GM18502 (cell line): ENCODE data around the gene SCYGR8.

ENCODE experiments used
- ATAC-seq: cut with Tn5 transposase; IDR thresholded peaks from one replicate; pipeline ENCODE4 v1.9.1; 2021; ENCODE audit warnings: mild to moderate bottlenecking; ENCODE audit not compliant: unreplicated experiment, poor library complexity

The SCYGR8 gene

DNA sequence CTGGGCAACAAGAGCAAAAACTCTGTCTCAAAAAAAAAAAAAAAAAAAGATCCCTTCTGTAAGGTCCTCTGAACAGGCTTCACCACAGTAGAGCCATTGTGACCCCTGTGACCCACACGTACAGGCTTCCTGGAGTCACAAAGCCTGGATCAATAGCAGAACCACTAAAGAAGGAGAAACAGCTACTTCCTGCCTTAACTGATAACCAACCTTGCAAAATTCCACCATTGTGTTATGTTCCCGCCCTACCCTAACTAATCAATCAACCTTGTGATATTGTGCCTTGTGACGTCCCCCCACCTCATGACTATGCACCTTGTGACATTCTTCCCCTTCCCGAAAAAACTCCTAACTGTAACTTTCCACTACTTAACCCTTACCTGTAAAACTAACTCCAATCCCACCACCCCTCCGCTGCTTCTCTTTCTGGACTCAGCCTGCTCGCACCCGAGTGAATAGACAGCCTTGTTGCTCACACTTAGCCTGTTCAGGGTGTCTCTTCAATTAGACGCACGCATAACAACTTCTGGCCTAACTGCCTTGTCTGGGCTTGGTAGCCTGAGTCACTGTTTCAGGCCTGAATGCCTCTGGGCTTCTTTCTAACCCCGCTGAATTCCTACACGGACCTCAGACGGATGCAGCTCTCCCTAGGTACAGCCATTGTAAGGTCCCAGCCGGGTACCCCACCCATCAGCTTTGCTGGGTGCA lies 13.9 kb downstream of the SCYGR8 start:
- ATAC-seq = no peak

DNA sequence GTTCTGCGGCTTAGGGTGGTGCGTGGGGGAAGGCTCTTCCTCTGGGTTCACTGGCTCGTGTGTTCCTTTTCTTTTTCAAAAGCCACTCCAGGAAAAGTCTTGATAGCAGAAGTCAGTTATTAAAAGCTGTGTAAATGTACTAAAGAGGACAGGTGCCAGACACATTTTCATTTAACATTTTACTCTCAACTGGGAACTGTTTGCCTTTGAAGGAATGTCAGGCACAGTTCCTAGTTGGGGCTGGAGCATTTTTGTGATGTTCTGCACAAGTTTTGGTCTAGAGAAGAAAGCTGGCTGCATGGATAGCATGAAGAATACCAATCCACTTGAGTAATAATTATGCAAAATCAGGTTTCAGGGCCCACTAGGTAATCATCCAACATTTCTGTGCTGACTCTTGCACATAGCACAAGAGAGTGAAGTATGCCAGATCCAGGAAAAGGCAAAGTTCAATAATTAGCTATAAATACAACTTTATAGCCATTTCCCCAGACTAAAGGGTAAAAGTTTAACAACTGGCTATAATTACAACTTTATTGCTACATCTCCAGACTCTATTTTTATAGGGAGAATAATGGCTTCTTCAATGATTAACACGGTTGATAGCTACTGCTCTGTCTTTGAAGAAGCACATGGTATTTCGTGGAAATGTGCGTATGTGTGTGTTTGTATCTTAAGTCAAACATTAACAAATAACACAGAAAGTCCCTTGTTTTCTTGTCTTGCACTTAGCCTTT lies 16.2 kb downstream of the SCYGR8 start:
- ATAC-seq = no peak

DNA sequence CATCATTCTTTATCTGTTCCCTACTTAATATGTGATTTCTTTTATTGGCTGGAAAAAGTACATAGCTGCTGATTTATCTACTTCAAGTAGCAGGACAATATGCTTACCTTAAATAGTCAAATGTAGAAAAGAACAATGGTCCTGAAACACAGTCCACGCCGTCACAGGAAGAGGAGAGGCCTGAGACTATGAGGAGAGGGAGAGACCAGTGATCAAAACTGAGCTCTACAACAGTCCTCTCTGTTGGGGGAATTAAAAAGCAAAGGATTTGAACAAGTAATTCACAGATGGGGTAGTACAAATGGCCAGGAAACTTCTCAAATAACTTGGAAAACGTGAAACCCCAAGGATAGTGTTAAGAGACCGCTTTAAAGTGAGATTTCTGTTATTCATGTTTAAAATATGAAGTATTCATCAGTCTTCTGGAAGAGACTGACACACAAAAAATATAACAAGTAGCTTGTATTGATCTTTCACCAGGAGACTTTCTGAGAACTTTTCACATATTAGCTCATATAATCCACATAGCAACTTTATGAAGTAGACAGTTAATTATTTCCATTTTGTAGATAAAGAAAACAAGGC lies 20.2 kb downstream of the SCYGR8 start:
- ATAC-seq = peak; percentile 18

DNA sequence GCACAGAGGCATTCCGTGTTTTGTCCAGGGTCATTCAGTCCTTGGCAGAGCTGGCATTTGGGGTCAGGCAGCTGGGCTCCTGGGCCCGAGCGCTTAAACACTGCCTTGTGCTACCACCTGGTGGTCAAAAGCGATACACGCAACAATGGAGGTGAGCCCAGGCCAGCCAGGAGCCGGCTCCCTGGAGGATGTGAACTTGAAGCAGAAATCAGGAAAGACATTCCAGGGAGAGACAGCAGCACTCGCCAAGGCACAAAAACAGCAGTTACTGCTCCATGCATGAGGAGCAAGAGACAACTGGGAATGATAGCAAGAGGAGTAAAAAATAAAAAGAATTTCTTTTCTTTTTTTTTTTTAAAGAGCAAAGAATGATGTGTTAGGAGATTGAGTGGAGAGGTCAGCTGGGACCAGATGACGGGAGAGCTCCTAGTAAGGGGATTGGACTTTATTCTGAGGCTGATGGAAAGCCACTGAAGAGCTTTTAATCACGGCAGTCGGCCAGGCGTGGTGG lies 20.7 kb downstream of the SCYGR8 start:
- peak; percentile 99 for ATAC-seq

DNA sequence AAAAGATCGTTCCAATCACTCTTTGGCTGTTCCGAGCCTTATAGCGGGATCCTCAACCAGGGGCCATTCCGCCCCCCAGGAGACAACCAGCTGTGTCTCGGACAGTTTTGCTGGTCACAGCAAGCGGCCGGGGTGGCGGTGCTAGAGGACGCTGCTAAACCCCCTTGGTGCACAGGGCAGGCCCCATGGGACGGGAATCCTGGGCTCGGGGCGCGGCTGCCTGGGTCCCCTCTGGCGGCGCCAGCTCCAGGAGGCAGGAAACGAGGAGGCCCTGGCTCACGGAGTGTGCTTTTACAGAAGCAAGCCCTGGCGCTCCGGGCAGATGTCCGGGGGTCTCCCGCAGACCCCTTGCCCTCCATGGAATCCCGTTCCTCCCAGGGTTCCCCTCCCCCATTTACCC lies 22.1 kb downstream of the SCYGR8 start:
- ATAC-seq = no peak

GRCh38 chr2:227772197-227772661 lies 26.5 kb downstream of the SCYGR8 start:
- no peak for ATAC-seq

- no peak for ATAC-seq
Observed at GRCh38 chr2:227772932-227773331, 27.2 kb downstream of the SCYGR8 start.

- peak; percentile 67 for ATAC-seq
Observed at GRCh38 chr2:227774011-227774624, 28.4 kb downstream of the SCYGR8 start.

GRCh38 chr2:227774895-227775842 lies 29.5 kb downstream of the SCYGR8 start:
- ATAC-seq = no peak

DNA sequence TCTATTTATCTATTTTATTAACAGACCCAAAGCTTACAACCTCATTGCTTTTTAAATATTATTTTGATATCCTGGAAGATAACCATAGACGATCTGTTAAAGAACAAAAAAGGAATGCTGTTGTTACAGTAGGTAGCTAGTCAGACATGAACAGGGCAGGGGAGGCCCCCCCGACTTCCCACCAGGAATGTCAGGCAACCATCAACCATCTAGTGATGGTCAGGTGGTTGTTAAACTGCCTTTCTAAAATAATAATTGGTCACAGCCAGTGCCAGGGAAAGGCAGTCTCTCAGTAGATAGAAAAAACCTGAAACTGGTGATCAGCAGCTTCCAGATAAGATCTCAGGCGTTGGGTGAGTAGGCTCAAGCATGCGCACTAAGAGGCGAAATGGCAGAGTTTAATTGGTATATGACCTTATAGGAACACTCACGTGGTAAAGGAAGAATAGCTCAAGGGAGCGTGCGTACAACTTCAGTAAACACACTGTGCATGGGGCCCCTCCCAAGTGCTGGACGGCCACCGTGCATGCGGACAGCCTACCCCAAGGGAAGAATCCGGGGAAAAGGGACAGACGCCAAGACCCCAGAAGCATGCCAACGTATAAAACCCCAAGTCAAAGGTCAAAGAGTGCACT lies 35.4 kb downstream of the SCYGR8 start:
- no peak for ATAC-seq

DNA sequence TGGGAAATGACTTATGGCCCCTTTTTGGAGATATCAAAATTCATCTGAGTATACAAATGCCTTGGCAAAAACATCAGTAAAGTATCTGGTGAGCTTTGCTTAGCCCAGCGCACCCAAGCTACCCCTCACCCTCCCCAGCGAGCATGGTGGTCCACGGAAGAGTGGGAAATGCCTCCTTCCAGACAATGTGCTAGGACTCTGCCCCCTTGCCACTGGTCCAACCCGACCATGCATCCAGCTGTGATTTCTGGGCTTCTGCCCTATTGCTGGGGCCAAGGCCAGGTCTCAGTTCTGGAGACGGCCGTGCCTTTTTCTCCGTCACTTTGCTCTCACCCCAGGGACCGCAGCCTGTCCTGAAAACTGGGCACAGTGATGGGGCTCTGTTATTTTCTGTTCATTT lies 36.1 kb downstream of the SCYGR8 start:
- ATAC-seq = no peak

DNA sequence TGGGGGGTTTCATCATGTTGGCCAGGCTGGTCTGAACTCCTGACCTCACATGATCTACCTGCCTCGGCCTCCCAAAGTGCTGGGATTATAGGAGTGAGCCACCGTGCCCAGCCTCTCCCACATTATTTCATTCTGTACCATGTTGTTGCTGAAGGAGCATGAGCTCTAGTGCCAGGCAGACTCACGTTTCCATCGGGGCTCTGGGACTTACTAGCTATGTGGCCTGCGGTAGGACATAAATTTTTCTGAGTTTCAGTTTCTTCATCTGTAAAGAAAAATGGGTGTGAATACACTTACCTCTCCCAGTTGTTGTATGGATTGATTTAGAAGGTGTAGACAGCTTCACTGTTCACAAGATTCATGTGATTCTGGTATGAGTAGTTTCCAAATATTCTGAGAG lies 37.1 kb downstream of the SCYGR8 start:
- peak; percentile 45 for ATAC-seq

DNA sequence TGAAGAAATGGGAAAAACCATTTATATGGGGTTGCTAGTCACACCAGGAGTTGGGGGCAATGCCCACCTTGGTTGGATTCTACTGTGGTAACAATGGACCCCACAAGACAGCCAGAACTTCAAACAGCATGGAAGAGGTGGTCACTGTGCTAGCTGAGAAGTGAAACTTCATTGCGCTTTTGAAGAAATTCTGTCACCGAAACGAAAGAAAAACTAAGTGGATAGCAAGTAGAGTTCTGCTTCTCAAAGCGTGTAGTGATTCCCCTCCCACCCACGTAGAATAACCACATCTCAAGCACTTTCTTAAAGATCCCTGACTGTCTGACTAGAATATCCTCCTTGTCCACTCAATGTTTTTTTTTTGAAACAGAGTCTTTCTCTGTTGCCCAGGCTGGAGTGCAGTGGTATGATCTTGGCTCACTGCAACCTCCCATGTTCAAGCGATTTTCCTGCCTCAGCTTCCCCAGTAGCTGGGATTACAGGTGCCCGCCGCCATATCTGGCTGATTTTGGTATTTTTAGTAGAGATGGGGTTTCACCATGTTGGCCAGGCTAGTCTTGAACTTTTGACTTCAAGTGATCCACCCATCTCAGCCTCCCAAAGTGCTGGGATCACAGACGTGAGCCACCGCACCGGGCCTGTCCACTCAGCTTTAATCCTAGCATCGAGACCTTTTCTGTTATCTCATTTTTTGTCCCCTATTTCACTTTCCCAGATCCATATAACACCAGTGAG lies 37.9 kb downstream of the SCYGR8 start:
- ATAC-seq = peak; percentile 98

GRCh38 chr2:227785293-227785692 lies 39.6 kb downstream of the SCYGR8 start:
- ATAC-seq = no peak

DNA sequence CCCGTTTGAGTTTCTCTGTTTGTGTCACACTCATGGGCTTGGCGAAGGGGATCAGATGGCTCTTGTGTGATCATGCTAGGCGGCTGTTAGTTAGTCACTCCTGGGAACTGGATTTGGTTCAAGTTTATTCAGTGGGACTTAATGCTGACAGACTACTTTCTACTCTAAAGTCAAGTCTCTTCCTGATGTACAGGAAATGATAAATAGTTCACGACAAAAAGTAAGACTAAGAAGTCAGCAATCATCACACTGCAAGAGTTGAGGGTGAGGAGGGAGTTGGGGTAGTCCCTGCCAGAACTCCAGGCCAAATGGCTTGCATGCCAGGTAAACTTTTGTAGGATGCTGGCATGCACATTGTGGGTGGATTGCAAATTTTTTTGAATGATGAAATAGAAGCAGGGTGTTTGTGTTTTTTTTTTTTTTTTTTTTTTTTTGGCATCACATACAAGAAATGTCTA lies 42.9 kb downstream of the SCYGR8 start:
- ATAC-seq = no peak

DNA sequence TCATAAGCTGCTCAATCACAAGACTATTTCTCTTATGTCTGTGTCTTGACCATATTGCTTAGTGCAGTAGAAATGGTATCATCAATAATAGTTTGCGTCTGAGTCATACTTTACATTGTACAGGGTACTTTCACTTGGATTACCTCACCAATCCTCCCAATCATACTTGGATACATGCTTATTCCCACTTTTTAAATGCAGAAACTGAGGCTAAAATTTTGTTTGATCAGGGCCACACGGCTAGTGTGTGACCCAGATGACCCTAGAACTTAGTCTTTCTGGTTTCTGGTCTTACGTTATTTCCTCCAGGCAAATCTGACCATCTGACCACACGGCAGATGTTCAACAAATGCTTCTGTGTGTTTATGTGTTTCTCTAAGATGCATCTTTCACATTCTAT lies 44.1 kb downstream of the SCYGR8 start:
- ATAC-seq = peak; percentile 45

GRCh38 chr2:227793148-227793712 lies 47.5 kb downstream of the SCYGR8 start:
- no peak for ATAC-seq
